ENCODE measurements around the gene NOX1. TPM values are rescaled to one million over a fixed set of nuclear protein-coding genes. Genes with fewer than 3 reads are reported as not detected.

NOX1 gene
- polyA plus RNA-seq, 1 of the 3 experiments (the other 2 are of a cell fraction), result not detected

DNA sequence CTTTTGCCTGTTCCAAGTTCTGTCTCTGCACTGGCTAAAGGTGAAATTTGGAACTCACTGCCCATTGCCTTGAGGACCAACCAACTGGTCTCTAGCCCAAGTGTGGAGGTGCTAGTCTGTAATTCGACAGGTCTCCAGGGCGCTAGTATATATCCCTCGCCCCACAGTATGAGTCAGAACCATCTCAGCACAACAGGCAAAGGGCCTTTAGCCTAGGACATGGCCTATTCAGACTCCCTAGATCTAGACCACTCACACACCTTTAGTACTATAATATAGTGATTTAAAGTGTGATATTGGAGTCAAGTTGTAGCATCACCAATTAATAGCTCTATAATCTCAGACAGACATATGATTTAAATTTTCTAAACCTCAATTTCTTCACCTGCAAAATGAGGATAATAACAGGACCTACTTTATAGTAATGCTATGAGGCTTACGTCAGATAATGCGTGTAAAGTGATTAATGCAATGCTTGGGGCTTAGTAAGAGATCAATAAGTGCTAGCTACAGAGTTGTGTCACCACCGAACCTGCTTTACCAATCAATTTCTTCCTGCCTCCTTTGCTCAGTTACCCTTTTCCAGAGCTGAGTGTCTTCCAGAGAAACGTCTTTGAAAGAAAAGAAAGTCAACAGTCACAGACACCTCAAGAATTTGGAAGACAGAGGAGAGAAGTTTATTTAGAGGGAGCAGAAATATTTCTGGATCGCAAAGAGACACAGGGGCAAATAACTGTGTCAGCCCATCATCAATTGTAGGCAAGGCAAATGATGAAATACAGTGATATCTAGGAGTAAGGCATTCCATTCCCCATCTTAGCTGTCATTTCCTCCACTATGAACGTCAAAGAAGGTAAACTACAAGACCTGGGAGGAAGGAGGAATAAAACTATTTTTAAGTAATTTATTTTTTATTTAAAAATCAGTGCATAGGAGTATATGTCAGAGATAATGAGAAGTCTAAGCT lies 2.3 kb downstream of the NOX1 start:
- POLR2A ChIA-PET, result no interaction called here
- Histone ChIP-seq H3K36me3 (replicated peaks in 1 of 2; ENCODE audit: control insufficient read depth in 1 of 2, insufficient read depth in 2 of 2, low read length in 1 of 2) (no peaks in the 10 kb centered on the region), H3K4me3 (ENCODE audit: low read depth in 2 of 2, low read length in 1 of 2) (no peak overlapping the region), H2AFZ (ENCODE audit: low read depth) (no peak overlapping the region), H3K4me1 (ENCODE audit: control insufficient read depth in 1 of 2, insufficient read depth in 2 of 2, low read depth in 1 of 2, low read length in 1 of 2) (no peaks in the 10 kb centered on the region), H3K9ac (no peak overlapping the region), H3K9me3 (no peaks in the 10 kb centered on the region), H3K27ac (ENCODE audit: low read depth in 2 of 2, low read length in 1 of 2) (no peak overlapping the region), H3K79me2 (ENCODE audit: insufficient read depth) (no peaks in the 10 kb centered on the region), H3K4me2 (no peak overlapping the region), H3F3A (replicated peaks; ENCODE audit: insufficient read depth) (no peaks in the 10 kb centered on the region), H3K9me2 (no peaks in the 10 kb centered on the region), H3K27me3 (ENCODE audit: insufficient read depth) (peaks cover 14% of the 10 kb centered on the region; the same call in 1 of the 2 replicates), H4K20me1 (ENCODE audit: insufficient read depth) (no peaks in the 10 kb centered on the region)
- 30% methylated on average over 9 of the region's 9 CpGs for WGBS (ENCODE audit: low lambda C conversion rate)
- no peak for TF ChIP-seq RFX5 (IDR thresholded peaks at IDR 0.05; ENCODE audit: low read length)
- TF ChIP-seq ZBTB33 (IDR thresholded peaks at IDR 0.05; ENCODE audit: borderline replicate concordance, low read depth), result no peak
- no peak for TF ChIP-seq MEF2A (IDR thresholded peaks at IDR 0.05; ENCODE audit: borderline replicate concordance, low read depth)
- no peak for TF ChIP-seq RCOR1 (IDR thresholded peaks at IDR 0.05; ENCODE audit: low read length)
- TF ChIP-seq NFIC (IDR thresholded peaks at IDR 0.05; ENCODE audit: borderline replicate concordance), result no peak
- TF ChIP-seq RXRA (IDR thresholded peaks at IDR 0.05; ENCODE audit: borderline replicate concordance, low read depth), result no peak
- no peak for TF ChIP-seq GABPA (IDR thresholded peaks at IDR 0.05; ENCODE audit: low read depth)
- TF ChIP-seq USF2 (IDR thresholded peaks at IDR 0.05; ENCODE audit: borderline replicate concordance, low read depth, low read length), result no peak
- no peak for TF ChIP-seq CTCF (IDR thresholded peaks at IDR 0.05)
- TF ChIP-seq TCF12 (IDR thresholded peaks at IDR 0.05), result no peak
- CTCF ChIA-PET, result interaction anchor here (0.6 kb wide), 1 partner anchor 103 kb away, joined by 3 read pairs; no protein-coding TSS in a partner anchor
- DNase-seq, result no peak

DNA sequence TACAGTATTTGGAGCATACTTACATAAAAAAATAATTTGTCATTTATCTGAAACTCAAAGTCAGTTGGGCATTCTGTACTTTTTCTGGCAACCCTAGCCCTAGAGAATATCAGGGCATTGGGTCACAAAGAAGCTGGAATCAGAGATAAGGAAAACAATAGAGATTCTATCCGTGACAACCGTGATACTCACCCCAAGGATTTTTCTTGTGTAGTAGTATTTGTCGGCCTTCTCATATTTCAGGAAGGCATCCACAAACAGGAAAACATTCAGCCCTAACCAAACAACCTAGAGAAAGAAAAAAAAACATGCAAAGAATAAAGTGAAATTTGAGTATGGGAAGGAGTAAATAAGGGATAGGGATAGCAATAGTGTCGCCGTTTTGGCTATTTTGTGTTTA lies 3.6 kb downstream of the NOX1 start:
- Histone ChIP-seq H3K9me2 (no peaks in the 10 kb centered on the region), H3K79me2 (ENCODE audit: insufficient read depth) (no peaks in the 10 kb centered on the region), H3K4me3 (ENCODE audit: low read depth in 2 of 2, low read length in 1 of 2) (no peak overlapping the region), H3K27ac (ENCODE audit: low read depth in 2 of 2, low read length in 1 of 2) (no peak overlapping the region), H3K27me3 (ENCODE audit: insufficient read depth) (peaks cover 14% of the 10 kb centered on the region; the same call in 1 of the 2 replicates), H3K36me3 (replicated peaks in 1 of 2; ENCODE audit: control insufficient read depth in 1 of 2, insufficient read depth in 2 of 2, low read length in 1 of 2) (no peaks in the 10 kb centered on the region), H3K9me3 (no peaks in the 10 kb centered on the region), H3K4me2 (no peak overlapping the region), H3K9ac (no peak overlapping the region), H3F3A (replicated peaks; ENCODE audit: insufficient read depth) (no peaks in the 10 kb centered on the region), H2AFZ (ENCODE audit: low read depth) (no peak overlapping the region), H4K20me1 (ENCODE audit: insufficient read depth) (no peaks in the 10 kb centered on the region), H3K4me1 (ENCODE audit: control insufficient read depth in 1 of 2, insufficient read depth in 2 of 2, low read depth in 1 of 2, low read length in 1 of 2) (no peaks in the 10 kb centered on the region)
- WGBS (ENCODE audit: low lambda C conversion rate), result 35% methylated on average over 5 of the region's 5 CpGs
- ChIA-PET CTCF (interaction anchor here (0.5 kb wide), 1 partner anchor 74 kb away, joined by 3 read pairs; no protein-coding TSS in a partner anchor), POLR2A (no interaction called here)
- no peak for DNase-seq
- TF ChIP-seq TAF1 (IDR thresholded peaks at IDR 0.05; ENCODE audit: borderline replicate concordance, low read depth, low read length) (no peak), PBX3 (IDR thresholded peaks at IDR 0.05) (no peak), SIN3A (IDR thresholded peaks at IDR 0.05; ENCODE audit: borderline replicate concordance, low read depth, low read length) (no peak), JUND (IDR thresholded peaks at IDR 0.05) (no peak), CHD2 (IDR thresholded peaks at IDR 0.05; ENCODE audit: low read length, partially characterized antibody) (no peak), EP300 (IDR thresholded peaks at IDR 0.05; ENCODE audit: borderline replicate concordance in 1 of 2, low read depth in 1 of 2, low read length in 1 of 2) (no peak)
